ENCODE measurements around the gene KIAA0930. TPM values are rescaled to one million over a fixed set of nuclear protein-coding genes. Genes with fewer than 3 reads are reported as not detected.
A peak's percentile ranks its signal among the peaks of the same experiment; 100 is the strongest.

Gene KIAA0930
- total and polyA plus RNA-seq, 5 donors from 2014 or later = 0.70 to 21.3 (median 2.0) TPM

- Mint-ChIP-seq H3K9me3 (no peaks in the 10 kb centered on the region), H3K4me1 (peaks cover 0 to 9% (median 3%) of the 10 kb centered on the region in 4 donors), H3K4me3 (no peak overlapping the region), H3K36me3 (peaks cover 7% of the 10 kb centered on the region), H3K27me3 (no peaks in the 10 kb centered on the region), H3K27ac (no peak overlapping the region)
- H3K36me3 ChIP-seq (ENCODE audit: control insufficient read depth, insufficient read depth, low read length) = peaks cover 2% of the 10 kb centered on the region
- H3K27me3 ChIP-seq (ENCODE audit: control insufficient read depth, insufficient read depth, low read length) = no peaks in the 10 kb centered on the region
- H3K27ac ChIP-seq (ENCODE audit: insufficient read depth, low read length, poor library complexity, severe bottlenecking) = no peak overlapping the region
- DNase-seq (no peak), ATAC-seq (ENCODE audit: low read depth in 2 of 2) (no peak)
- no peak overlapping the region for H3K4me3 ChIP-seq (ENCODE audit: low read depth, low read length)
- H3K4me1 ChIP-seq (ENCODE audit: control insufficient read depth, insufficient read depth, low read length, poor library complexity, severe bottlenecking) = no peaks in the 10 kb centered on the region
- H3K9me3 ChIP-seq (ENCODE audit: control insufficient read depth in 2 of 2, low read length in 2 of 2) = no peaks in the 10 kb centered on the region
These were observed 30.1 kb downstream of the KIAA0930 start for GRCh38 chr22:45210577-45210976.

GRCh38 chr22:45210174-45210573 lies 30.5 kb downstream of the KIAA0930 start:
- DNase-seq (no peak), ATAC-seq (ENCODE audit: low read depth in 2 of 2) (no peak)
- Histone ChIP-seq H3K36me3 (ENCODE audit: control insufficient read depth, insufficient read depth, low read length) (peaks cover 2% of the 10 kb centered on the region), H3K4me3 (ENCODE audit: low read depth, low read length) (no peak overlapping the region), H3K4me1 (ENCODE audit: control insufficient read depth, insufficient read depth, low read length, poor library complexity, severe bottlenecking) (no peaks in the 10 kb centered on the region), H3K27ac (ENCODE audit: insufficient read depth, low read length, poor library complexity, severe bottlenecking) (no peak overlapping the region), H3K27me3 (ENCODE audit: control insufficient read depth, insufficient read depth, low read length) (no peaks in the 10 kb centered on the region), H3K9me3 (ENCODE audit: control insufficient read depth in 2 of 2, low read length in 2 of 2) (no peaks in the 10 kb centered on the region)
- Mint-ChIP-seq H3K4me3 (no peak overlapping the region), H3K27ac (no peak overlapping the region), H3K9me3 (no peaks in the 10 kb centered on the region), H3K4me1 (peaks cover 0 to 9% (median 3%) of the 10 kb centered on the region in 4 donors), H3K27me3 (no peaks in the 10 kb centered on the region), H3K36me3 (peaks cover 7% of the 10 kb centered on the region)

GRCh38 chr22:45208993-45209838 lies 31.5 kb downstream of the KIAA0930 start:
- H3K4me3 Mint-ChIP-seq = no peak overlapping the region
- Histone ChIP-seq H3K4me1 (ENCODE audit: control insufficient read depth, insufficient read depth, low read length, poor library complexity, severe bottlenecking) (no peaks in the 10 kb centered on the region), H3K9me3 (ENCODE audit: control insufficient read depth in 2 of 2, low read length in 2 of 2) (no peaks in the 10 kb centered on the region), H3K36me3 (ENCODE audit: control insufficient read depth, insufficient read depth, low read length) (peaks cover 2% of the 10 kb centered on the region), H3K27me3 (ENCODE audit: control insufficient read depth, insufficient read depth, low read length) (no peaks in the 10 kb centered on the region), H3K4me3 (ENCODE audit: low read depth, low read length) (no peak overlapping the region), H3K27ac (ENCODE audit: insufficient read depth, low read length, poor library complexity, severe bottlenecking) (no peak overlapping the region)
- no peak for ATAC-seq (ENCODE audit: low read depth in 2 of 2)
- H3K27ac Mint-ChIP-seq = peak overlapping the region in 1 of 3 donors; percentile 52
- no peaks in the 10 kb centered on the region for H3K9me3 Mint-ChIP-seq
- peak in 1 of 3 donors; percentile 17 for DNase-seq
- H3K27me3 Mint-ChIP-seq = no peaks in the 10 kb centered on the region
- peaks cover 11% of the 10 kb centered on the region for H3K36me3 Mint-ChIP-seq
- peaks cover 0 to 7% (median 3%) of the 10 kb centered on the region in 4 donors for H3K4me1 Mint-ChIP-seq

- Histone ChIP-seq H3K36me3 (ENCODE audit: control insufficient read depth, insufficient read depth, low read length) (peaks cover 2% of the 10 kb centered on the region), H3K4me3 (ENCODE audit: low read depth, low read length) (no peak overlapping the region), H3K4me1 (ENCODE audit: control insufficient read depth, insufficient read depth, low read length, poor library complexity, severe bottlenecking) (no peaks in the 10 kb centered on the region), H3K9me3 (ENCODE audit: control insufficient read depth in 2 of 2, low read length in 2 of 2) (no peaks in the 10 kb centered on the region), H3K27ac (ENCODE audit: insufficient read depth, low read length, poor library complexity, severe bottlenecking) (no peak overlapping the region), H3K27me3 (ENCODE audit: control insufficient read depth, insufficient read depth, low read length) (no peaks in the 10 kb centered on the region)
- H3K4me1 Mint-ChIP-seq = peaks cover 0 to 5% (median 2%) of the 10 kb centered on the region in 4 donors
- ATAC-seq (ENCODE audit: low read depth in 2 of 2) (no peak), DNase-seq (no peak)
- H3K9me3 Mint-ChIP-seq = no peaks in the 10 kb centered on the region
- peak overlapping the region in 1 of 3 donors; percentile 52 for H3K27ac Mint-ChIP-seq
- H3K4me3 Mint-ChIP-seq = no peak overlapping the region
- peaks cover 11% of the 10 kb centered on the region for H3K36me3 Mint-ChIP-seq
- H3K27me3 Mint-ChIP-seq = no peaks in the 10 kb centered on the region
These were observed 32.0 kb downstream of the KIAA0930 start for GRCh38 chr22:45208696-45208992.

GRCh38 chr22:45207981-45208664 lies 32.6 kb downstream of the KIAA0930 start:
- Mint-ChIP-seq H3K9me3 (no peaks in the 10 kb centered on the region), H3K27me3 (no peaks in the 10 kb centered on the region), H3K4me3 (no peak overlapping the region), H3K36me3 (peaks cover 11% of the 10 kb centered on the region), H3K4me1 (peaks cover 0 to 5% (median 2%) of the 10 kb centered on the region in 4 donors), H3K27ac (no peak overlapping the region)
- Histone ChIP-seq H3K36me3 (ENCODE audit: control insufficient read depth, insufficient read depth, low read length) (peaks cover 2% of the 10 kb centered on the region), H3K27me3 (ENCODE audit: control insufficient read depth, insufficient read depth, low read length) (no peaks in the 10 kb centered on the region), H3K4me3 (ENCODE audit: low read depth, low read length) (no peak overlapping the region), H3K4me1 (ENCODE audit: control insufficient read depth, insufficient read depth, low read length, poor library complexity, severe bottlenecking) (no peaks in the 10 kb centered on the region), H3K27ac (ENCODE audit: insufficient read depth, low read length, poor library complexity, severe bottlenecking) (no peak overlapping the region), H3K9me3 (ENCODE audit: control insufficient read depth in 2 of 2, low read length in 2 of 2) (no peaks in the 10 kb centered on the region)
- DNase-seq (no peak), ATAC-seq (ENCODE audit: low read depth in 2 of 2) (no peak)

GRCh38 chr22:45207533-45207932 lies 33.2 kb downstream of the KIAA0930 start:
- no peak overlapping the region for H3K27ac Mint-ChIP-seq
- Histone ChIP-seq H3K4me3 (ENCODE audit: low read depth, low read length) (no peak overlapping the region), H3K27me3 (ENCODE audit: control insufficient read depth, insufficient read depth, low read length) (no peaks in the 10 kb centered on the region), H3K4me1 (ENCODE audit: control insufficient read depth, insufficient read depth, low read length, poor library complexity, severe bottlenecking) (no peaks in the 10 kb centered on the region), H3K27ac (ENCODE audit: insufficient read depth, low read length, poor library complexity, severe bottlenecking) (no peak overlapping the region), H3K36me3 (ENCODE audit: control insufficient read depth, insufficient read depth, low read length) (peaks cover 2% of the 10 kb centered on the region), H3K9me3 (ENCODE audit: control insufficient read depth in 2 of 2, low read length in 2 of 2) (no peaks in the 10 kb centered on the region)
- peaks cover 0 to 5% (median 2%) of the 10 kb centered on the region in 4 donors for H3K4me1 Mint-ChIP-seq
- ATAC-seq (ENCODE audit: low read depth in 2 of 2) (no peak), DNase-seq (no peak)
- no peak overlapping the region for H3K4me3 Mint-ChIP-seq
- H3K9me3 Mint-ChIP-seq = no peaks in the 10 kb centered on the region
- H3K36me3 Mint-ChIP-seq = peaks cover 11% of the 10 kb centered on the region
- no peaks in the 10 kb centered on the region for H3K27me3 Mint-ChIP-seq

- peak overlapping the region in 2 of 3 donors; percentile 5 to 47 for H3K27ac Mint-ChIP-seq
- H3K27me3 ChIP-seq (ENCODE audit: control insufficient read depth, insufficient read depth, low read length) = no peaks in the 10 kb centered on the region
These were observed 34.5 kb downstream of the KIAA0930 start for GRCh38 chr22:45206233-45206632.

More at GRCh38 chr22:45206233-45206632, 34.5 kb downstream of the KIAA0930 start:
- Mint-ChIP-seq H3K36me3 (peaks cover 18% of the 10 kb centered on the region), H3K9me3 (no peaks in the 10 kb centered on the region), H3K27me3 (no peaks in the 10 kb centered on the region), H3K4me3 (no peak overlapping the region), H3K4me1 (peaks cover 0 to 5% (median 4%) of the 10 kb centered on the region in 4 donors)
- H3K36me3 ChIP-seq (ENCODE audit: control insufficient read depth, insufficient read depth, low read length) = peaks cover 4% of the 10 kb centered on the region
- no peaks in the 10 kb centered on the region for H3K4me1 ChIP-seq (ENCODE audit: control insufficient read depth, insufficient read depth, low read length, poor library complexity, severe bottlenecking)
- DNase-seq (no peak), ATAC-seq (ENCODE audit: low read depth in 2 of 2) (no peak)
- H3K27ac ChIP-seq (ENCODE audit: insufficient read depth, low read length, poor library complexity, severe bottlenecking) = no peak overlapping the region
- H3K4me3 ChIP-seq (ENCODE audit: low read depth, low read length) = no peak overlapping the region
- no peaks in the 10 kb centered on the region for H3K9me3 ChIP-seq (ENCODE audit: control insufficient read depth in 2 of 2, low read length in 2 of 2)
